A673 (cell line): ENCODE results near the gene MICAL2.

Experiments
- EZH2 ChIP-seq: fragments of 200-600 bp; sonication (generic); IDR thresholded peaks from 2 replicates; pipeline ENCODE4 v1.6.1; 2017; ENCODE audit warnings: borderline replicate concordance, low read depth, mild to moderate bottlenecking, mixed read lengths, antibody characterized with exemption, low read length; ENCODE audit not compliant: poor library complexity, severe bottlenecking
- TF ChIP-seq, protein P1 (sequence below): fragments of 300-800, 200-600 bp; sonication (generic); conservative IDR thresholded peaks from 2 replicates; pipeline ENCODE4 v1.5.1; 2017; ENCODE audit warnings: low read depth, mild to moderate bottlenecking, antibody characterized with exemption, low read length, moderate library complexity, mixed read lengths

GRCh38 chr11:12168114-12168513 lies 57.7 kb downstream of the MICAL2 start:
- TF ChIP-seq, protein P1, sequence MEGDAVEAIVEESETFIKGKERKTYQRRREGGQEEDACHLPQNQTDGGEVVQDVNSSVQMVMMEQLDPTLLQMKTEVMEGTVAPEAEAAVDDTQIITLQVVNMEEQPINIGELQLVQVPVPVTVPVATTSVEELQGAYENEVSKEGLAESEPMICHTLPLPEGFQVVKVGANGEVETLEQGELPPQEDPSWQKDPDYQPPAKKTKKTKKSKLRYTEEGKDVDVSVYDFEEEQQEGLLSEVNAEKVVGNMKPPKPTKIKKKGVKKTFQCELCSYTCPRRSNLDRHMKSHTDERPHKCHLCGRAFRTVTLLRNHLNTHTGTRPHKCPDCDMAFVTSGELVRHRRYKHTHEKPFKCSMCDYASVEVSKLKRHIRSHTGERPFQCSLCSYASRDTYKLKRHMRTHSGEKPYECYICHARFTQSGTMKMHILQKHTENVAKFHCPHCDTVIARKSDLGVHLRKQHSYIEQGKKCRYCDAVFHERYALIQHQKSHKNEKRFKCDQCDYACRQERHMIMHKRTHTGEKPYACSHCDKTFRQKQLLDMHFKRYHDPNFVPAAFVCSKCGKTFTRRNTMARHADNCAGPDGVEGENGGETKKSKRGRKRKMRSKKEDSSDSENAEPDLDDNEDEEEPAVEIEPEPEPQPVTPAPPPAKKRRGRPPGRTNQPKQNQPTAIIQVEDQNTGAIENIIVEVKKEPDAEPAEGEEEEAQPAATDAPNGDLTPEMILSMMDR: no peak
- no peak for TF ChIP-seq EZH2
